Ovary (tissue), 3 donors: Measurements from ENCODE around the gene GNAL.

Experiments used
- CTCF ChIP-seq, 3 donors: fragments of 450-650 bp in 2 of 3; fragments of 200-600 bp in 1 of 3; IDR thresholded peaks; one replicate each; pipeline versions ENCODE4 v1.5.1 to v1.8.0; 2016 to 2022; ENCODE audit warnings: antibody characterized with exemption in 3 of 3, mild to moderate bottlenecking in 1 of 3
- POLR2A ChIP-seq: fragments of 450-650 bp; IDR thresholded peaks from one replicate; pipeline ENCODE4 v1.6.1; 2017; ENCODE audit warnings: antibody characterized with exemption, mild to moderate bottlenecking, moderate library complexity
- donor health status: DM: no; HTN: no; CAD: no.

- TF ChIP-seq POLR2A = no peak
- no peak for TF ChIP-seq CTCF (IDR thresholded peaks at IDR 0.05)
Measured at GRCh38 chr18:11741505-11742145, 52.6 kb downstream of the GNAL start.
